Measurements from ENCODE around the gene C15orf61.

DNA sequence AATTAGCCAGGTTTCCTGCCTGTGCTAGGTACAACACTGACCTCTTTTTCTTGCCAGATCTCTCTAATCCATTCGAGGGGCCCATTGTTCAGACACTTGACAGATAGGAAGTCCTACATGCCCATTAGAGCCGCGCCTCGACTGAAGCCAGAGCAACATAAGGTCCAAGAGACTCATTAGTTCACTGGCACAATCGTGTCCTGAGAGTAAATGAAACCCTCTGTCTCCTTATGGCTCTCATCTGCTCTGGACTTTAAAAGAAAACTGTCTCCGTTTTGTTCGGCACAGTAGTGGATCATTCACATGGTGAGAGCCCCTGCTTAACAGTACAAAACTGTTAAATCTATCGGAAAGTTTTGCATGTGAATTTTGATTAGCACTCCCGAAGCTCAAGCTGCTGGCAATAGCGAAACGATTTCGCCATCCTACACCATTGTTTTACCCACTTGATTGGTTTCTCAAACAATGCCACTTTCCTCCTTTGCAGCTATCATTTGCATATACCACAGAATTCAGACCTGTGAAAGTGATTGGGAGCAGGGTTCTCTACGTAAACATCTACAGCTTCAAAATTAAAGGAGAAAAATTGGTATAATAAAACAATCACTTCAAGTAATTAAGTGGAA is 19.0 kb upstream of the C15orf61 start:
- TF ChIP-seq, protein P1, sequence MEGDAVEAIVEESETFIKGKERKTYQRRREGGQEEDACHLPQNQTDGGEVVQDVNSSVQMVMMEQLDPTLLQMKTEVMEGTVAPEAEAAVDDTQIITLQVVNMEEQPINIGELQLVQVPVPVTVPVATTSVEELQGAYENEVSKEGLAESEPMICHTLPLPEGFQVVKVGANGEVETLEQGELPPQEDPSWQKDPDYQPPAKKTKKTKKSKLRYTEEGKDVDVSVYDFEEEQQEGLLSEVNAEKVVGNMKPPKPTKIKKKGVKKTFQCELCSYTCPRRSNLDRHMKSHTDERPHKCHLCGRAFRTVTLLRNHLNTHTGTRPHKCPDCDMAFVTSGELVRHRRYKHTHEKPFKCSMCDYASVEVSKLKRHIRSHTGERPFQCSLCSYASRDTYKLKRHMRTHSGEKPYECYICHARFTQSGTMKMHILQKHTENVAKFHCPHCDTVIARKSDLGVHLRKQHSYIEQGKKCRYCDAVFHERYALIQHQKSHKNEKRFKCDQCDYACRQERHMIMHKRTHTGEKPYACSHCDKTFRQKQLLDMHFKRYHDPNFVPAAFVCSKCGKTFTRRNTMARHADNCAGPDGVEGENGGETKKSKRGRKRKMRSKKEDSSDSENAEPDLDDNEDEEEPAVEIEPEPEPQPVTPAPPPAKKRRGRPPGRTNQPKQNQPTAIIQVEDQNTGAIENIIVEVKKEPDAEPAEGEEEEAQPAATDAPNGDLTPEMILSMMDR (conservative IDR thresholded peaks at IDR 0.05): no peak
- TF ChIP-seq EZH2 (IDR thresholded peaks at IDR 0.05; ENCODE audit: low read depth): no peak
